SKM-1 (cell line): ENCODE data around the gene RGS19.

Source experiments
- DNase-seq: peaks from one replicate; lab custom pipeline; 2025; ENCODE audit not compliant: unreplicated experiment; lab: John Stamatoyannopoulos, UW

The RGS19 gene

GRCh38 chr20:64077876-64078551 lies 1.3 kb downstream of the RGS19 start:
- peak; percentile 86 for DNase-seq

GRCh38 chr20:64077541-64077875 lies 1.8 kb downstream of the RGS19 start:
- DNase-seq, result no peak

- peak; percentile 68 for DNase-seq
Measured at GRCh38 chr20:64077094-64077493, 2.2 kb downstream of the RGS19 start.

- DNase-seq, result no peak
Measured at GRCh38 chr20:64076061-64076997, 3.0 kb downstream of the RGS19 start.

GRCh38 chr20:64075556-64075955 lies 3.8 kb downstream of the RGS19 start:
- no peak for DNase-seq

GRCh38 chr20:64074963-64075362 lies 4.4 kb downstream of the RGS19 start:
- no peak for DNase-seq

- DNase-seq, result no peak
Measured at GRCh38 chr20:64074184-64074789, 5.0 kb downstream of the RGS19 start.

- no peak for DNase-seq
Measured at GRCh38 chr20:64073476-64074183, 5.7 kb downstream of the RGS19 start.

- no peak for DNase-seq
Measured at GRCh38 chr20:64072498-64073063, 6.7 kb downstream of the RGS19 start.

- no peak for DNase-seq
Measured at GRCh38 chr20:64071341-64072332, 7.7 kb downstream of the RGS19 start.

- DNase-seq, result no peak
Measured at GRCh38 chr20:64070244-64070993, 8.9 kb downstream of the RGS19 start.

GRCh38 chr20:64069614-64070243 lies 9.6 kb downstream of the RGS19 start:
- DNase-seq, result no peak

- no peak for DNase-seq
Measured at GRCh38 chr20:64069209-64069613, 10.1 kb downstream of the RGS19 start.

GRCh38 chr20:64068386-64069208 lies 10.7 kb downstream of the RGS19 start:
- DNase-seq, result no peak

- no peak for DNase-seq
Measured at GRCh38 chr20:64067733-64068307, 11.5 kb downstream of the RGS19 start.

GRCh38 chr20:64067005-64067632 lies 12.2 kb downstream of the RGS19 start:
- DNase-seq, result no peak

GRCh38 chr20:64065974-64066343 lies 13.4 kb downstream of the RGS19 start:
- DNase-seq, result peak; percentile 75
